ENCODE results near the gene TCERG1L. TPM values are rescaled to one million over a fixed set of nuclear protein-coding genes. Genes with fewer than 3 reads are reported as not detected.
"Not testable (repeated sequence)": the region's sequence is repeated elsewhere in the genome, so short reads cannot be mapped to it uniquely, and the experiment has no call there.

The TCERG1L gene
- total RNA-seq, 1 experiment from 2014 or later = not detected

- POLR2A ChIA-PET (ENCODE audit: unreplicated experiment) = no interaction called here
These were observed 170.3 kb downstream of the TCERG1L start for GRCh38 chr10:131141207-131141606.

GRCh38 chr10:131140606-131141005, 170.9 kb downstream of the TCERG1L start:
- no peaks in the 10 kb centered on the region for H3K9me3 ChIP-seq (ENCODE audit: insufficient read depth, low read depth)
- H3K9me2 ChIP-seq (ENCODE audit: insufficient read depth) = no peaks in the 10 kb centered on the region
- no peaks in the 10 kb centered on the region for H3K36me3 ChIP-seq (ENCODE audit: low read depth)
- no peak overlapping the region for H3K27ac ChIP-seq
- peaks cover 63% of the 10 kb centered on the region for H3K27me3 ChIP-seq (ENCODE audit: insufficient read depth, low read depth)
- CTCF ChIA-PET = no interaction called here
- no peaks in the 10 kb centered on the region for H3K79me2 ChIP-seq (ENCODE audit: low read depth)
- DNase-seq = no peak
- no peak overlapping the region for H3K4me3 ChIP-seq
- no peaks in the 10 kb centered on the region for H3F3A ChIP-seq (ENCODE audit: insufficient read depth, low read depth)
- BruUV-seq (replicated peaks) = no TSS peak
- intact Hi-C loops (cut with micrococcal nuclease; ENCODE audit: unreplicated experiment) = no loop called here
- no peak overlapping the region for H2AFZ ChIP-seq
- H3K4me2 ChIP-seq = no peak overlapping the region
- POLR2A ChIA-PET (ENCODE audit: unreplicated experiment) = no interaction called here
- H4K20me1 ChIP-seq (ENCODE audit: insufficient read depth) = no peaks in the 10 kb centered on the region
- TF ChIP-seq CTCF (conservative IDR thresholded peaks at IDR 0.05) (no peak), EZH2 (IDR thresholded peaks at IDR 0.05; ENCODE audit: low read depth) (no peak)
- no peaks in the 10 kb centered on the region for H3K4me1 ChIP-seq (replicated peaks; ENCODE audit: insufficient read depth)

More at GRCh38 chr10:131141207-131141606, 170.3 kb downstream of the TCERG1L start:
- no peak overlapping the region for H2AFZ ChIP-seq
- no peak for TF ChIP-seq CTCF (conservative IDR thresholded peaks at IDR 0.05)
- TF ChIP-seq EZH2 (IDR thresholded peaks at IDR 0.05; ENCODE audit: low read depth) = no peak
- no peak overlapping the region for H3K27ac ChIP-seq
- H3K4me1 ChIP-seq (replicated peaks; ENCODE audit: insufficient read depth) = no peaks in the 10 kb centered on the region
- BruUV-seq (replicated peaks) = no TSS peak
- H3K27me3 ChIP-seq (ENCODE audit: insufficient read depth, low read depth) = peaks cover 62% of the 10 kb centered on the region
- H3K36me3 ChIP-seq (ENCODE audit: low read depth) = no peaks in the 10 kb centered on the region
- H3K4me2 ChIP-seq = no peak overlapping the region
- no peaks in the 10 kb centered on the region for H3F3A ChIP-seq (ENCODE audit: insufficient read depth, low read depth)
- H3K79me2 ChIP-seq (ENCODE audit: low read depth) = no peaks in the 10 kb centered on the region
- H3K9me2 ChIP-seq (ENCODE audit: insufficient read depth) = no peaks in the 10 kb centered on the region
- DNase-seq = no peak
- no peaks in the 10 kb centered on the region for H4K20me1 ChIP-seq (ENCODE audit: insufficient read depth)
- no peak overlapping the region for H3K4me3 ChIP-seq
- CTCF ChIA-PET = no interaction called here
- no peaks in the 10 kb centered on the region for H3K9me3 ChIP-seq (ENCODE audit: insufficient read depth, low read depth)
- intact Hi-C loops (cut with micrococcal nuclease; ENCODE audit: unreplicated experiment) = no loop called here

GRCh38 chr10:131137223-131137622, 174.3 kb downstream of the TCERG1L start:
- H3K9me2 ChIP-seq (ENCODE audit: insufficient read depth) = no peaks in the 10 kb centered on the region
- no peaks in the 10 kb centered on the region for H3K79me2 ChIP-seq (ENCODE audit: low read depth)
- no peak overlapping the region for H3K4me2 ChIP-seq
- no peak overlapping the region for H3K27ac ChIP-seq
- intact Hi-C loops (cut with micrococcal nuclease; ENCODE audit: unreplicated experiment) = no loop called here
- CTCF ChIA-PET = no interaction called here
- no peaks in the 10 kb centered on the region for H4K20me1 ChIP-seq (ENCODE audit: insufficient read depth)
- no peaks in the 10 kb centered on the region for H3K9me3 ChIP-seq (ENCODE audit: insufficient read depth, low read depth)
- H3K4me1 ChIP-seq (replicated peaks; ENCODE audit: insufficient read depth) = no peaks in the 10 kb centered on the region
- H3K36me3 ChIP-seq (ENCODE audit: low read depth) = no peaks in the 10 kb centered on the region
- H3K27me3 ChIP-seq (ENCODE audit: insufficient read depth, low read depth) = peaks cover 61% of the 10 kb centered on the region
- H2AFZ ChIP-seq = no peak overlapping the region
- TF ChIP-seq CTCF (conservative IDR thresholded peaks at IDR 0.05) (no peak), EZH2 (IDR thresholded peaks at IDR 0.05; ENCODE audit: low read depth) (no peak)
- H3K4me3 ChIP-seq = no peak overlapping the region
- no peak for DNase-seq
- POLR2A ChIA-PET (ENCODE audit: unreplicated experiment) = no interaction called here
- no peaks in the 10 kb centered on the region for H3F3A ChIP-seq (ENCODE audit: insufficient read depth, low read depth)
- no TSS peak for BruUV-seq (replicated peaks)

GRCh38 chr10:131136336-131136735, 175.2 kb downstream of the TCERG1L start:
- H3K4me3 ChIP-seq; H3F3A ChIP-seq (ENCODE audit: insufficient read depth, low read depth); H3K27ac ChIP-seq; H3K4me2 ChIP-seq; H3K4me1 ChIP-seq (replicated peaks; ENCODE audit: insufficient read depth); H2AFZ ChIP-seq; H3K9me3 ChIP-seq (ENCODE audit: insufficient read depth, low read depth); DNase-seq; intact Hi-C loops (cut with micrococcal nuclease; ENCODE audit: unreplicated experiment); POLR2A ChIA-PET (ENCODE audit: unreplicated experiment); H3K79me2 ChIP-seq (ENCODE audit: low read depth); BruUV-seq (replicated peaks); H4K20me1 ChIP-seq (ENCODE audit: insufficient read depth); CTCF ChIA-PET; H3K36me3 ChIP-seq (ENCODE audit: low read depth); H3K9me2 ChIP-seq (ENCODE audit: insufficient read depth): not testable (repeated sequence)
- H3K27me3 ChIP-seq (ENCODE audit: insufficient read depth, low read depth) = peaks cover 61% of the 10 kb centered on the region

Data from PC-9 (cell line).